ENCODE data around the gene FOXE3.

The FOXE3 gene

GRCh38 chr1:47437447-47438164 is 21.5 kb downstream of the FOXE3 start, which contains the start of gene FOXD2:
Gene FOXD2 (plus strand): TSS chr1:47438044. CDS start chr1:47438136, 92 bp downstream.
- no peak within 1 kb of the TSS for H2BK5ac ChIP-seq (ENCODE audit: low read depth, low read length, poor library complexity)
- no peak within 1 kb of the TSS for H4K12ac ChIP-seq (ENCODE audit: low read depth, low read length)
- no CpG with 5 or more reads among the region's 80 CpGs for WGBS (ENCODE audit: extremely low coverage, insufficient coverage, insufficient read length)
- peak; percentile 60 to 79 for DNase-seq
- H3K18ac ChIP-seq (ENCODE audit: low read length): no peak within 1 kb of the TSS
- no peak within 1 kb of the TSS for H4K91ac ChIP-seq (ENCODE audit: low read depth, low read length)
- H4K8ac ChIP-seq (ENCODE audit: low read depth, low read length): peak within 1 kb of the TSS; percentile 77
- H3K79me2 ChIP-seq (ENCODE audit: control insufficient read depth, insufficient read depth, low read length, poor library complexity): no peaks in the 10 kb centered on the region
- H3K36me3 ChIP-seq (ENCODE audit: control insufficient read depth in 1 of 2, insufficient read depth in 2 of 2, low read length in 2 of 2): no peaks in the 10 kb centered on the region
- no peaks in the 10 kb centered on the region for H3K79me1 ChIP-seq (ENCODE audit: low read length)
- H3K27me3 ChIP-seq (ENCODE audit: insufficient read depth, low read length): peaks cover 93% of the 10 kb centered on the region
- H3K4ac ChIP-seq (ENCODE audit: low read depth, low read length): no peak within 1 kb of the TSS
- H3K9ac ChIP-seq (ENCODE audit: low read length): no peak within 1 kb of the TSS
- H3K4me2 ChIP-seq (ENCODE audit: low read length): peak within 1 kb of the TSS; percentile 94
- no peak within 1 kb of the TSS for H2BK12ac ChIP-seq (ENCODE audit: low read length)
- H3K23ac ChIP-seq (ENCODE audit: low read length): no peak within 1 kb of the TSS
- peak within 1 kb of the TSS; percentile 76 for H3K4me3 ChIP-seq (ENCODE audit: low read depth, low read length)
- H3K4me1 ChIP-seq (ENCODE audit: control insufficient read depth in 1 of 2, insufficient read depth in 2 of 2, low read length in 2 of 2): peaks cover 10 to 17% of the 10 kb centered on the region in 2 experiments
- H3K14ac ChIP-seq (ENCODE audit: low read length): no peak within 1 kb of the TSS
- peak within 1 kb of the TSS; percentile 85 for H2AFZ ChIP-seq (ENCODE audit: insufficient read depth, low read length, poor library complexity)
- no peak within 1 kb of the TSS for H2BK120ac ChIP-seq (ENCODE audit: insufficient read depth, low read length, poor library complexity)
- no peak within 1 kb of the TSS for H3K27ac ChIP-seq (ENCODE audit: low read depth, low read length)
- no peak within 1 kb of the TSS for H2AK5ac ChIP-seq (ENCODE audit: low read length)
- H3K9me3 ChIP-seq (ENCODE audit: insufficient read depth, low read depth, low read length): peaks cover 4% of the 10 kb centered on the region

- H2AFZ ChIP-seq (ENCODE audit: insufficient read depth, low read length, poor library complexity): no peak overlapping the region
- no peak overlapping the region for H4K8ac ChIP-seq (ENCODE audit: low read depth, low read length)
- H3K4ac ChIP-seq (ENCODE audit: low read depth, low read length): no peak overlapping the region
- no peak overlapping the region for H3K18ac ChIP-seq (ENCODE audit: low read length)
- no peak overlapping the region for H2BK12ac ChIP-seq (ENCODE audit: low read length)
- H3K4me3 ChIP-seq (ENCODE audit: low read depth, low read length): peak overlapping the region; percentile 11
- no CpG with 5 or more reads among the region's 117 CpGs for WGBS (ENCODE audit: extremely low coverage, insufficient coverage, insufficient read length)
- no peak overlapping the region for H2AK5ac ChIP-seq (ENCODE audit: low read length)
- no peak overlapping the region for H4K12ac ChIP-seq (ENCODE audit: low read depth, low read length)
- H3K9me3 ChIP-seq (ENCODE audit: insufficient read depth, low read depth, low read length): peaks cover 4% of the 10 kb centered on the region
- no peaks in the 10 kb centered on the region for H3K79me2 ChIP-seq (ENCODE audit: control insufficient read depth, insufficient read depth, low read length, poor library complexity)
- H2BK120ac ChIP-seq (ENCODE audit: insufficient read depth, low read length, poor library complexity): no peak overlapping the region
- no peaks in the 10 kb centered on the region for H3K79me1 ChIP-seq (ENCODE audit: low read length)
- peak overlapping the region; percentile 94 for H3K4me2 ChIP-seq (ENCODE audit: low read length)
- H3K4me1 ChIP-seq (ENCODE audit: control insufficient read depth in 1 of 2, insufficient read depth in 2 of 2, low read length in 2 of 2): peaks cover 10 to 16% of the 10 kb centered on the region in 2 experiments
- H3K9ac ChIP-seq (ENCODE audit: low read length): no peak overlapping the region
- no peak overlapping the region for H3K14ac ChIP-seq (ENCODE audit: low read length)
- H3K23ac ChIP-seq (ENCODE audit: low read length): no peak overlapping the region
- no peak overlapping the region for H2BK5ac ChIP-seq (ENCODE audit: low read depth, low read length, poor library complexity)
- no peaks in the 10 kb centered on the region for H3K36me3 ChIP-seq (ENCODE audit: control insufficient read depth in 1 of 2, insufficient read depth in 2 of 2, low read length in 2 of 2)
- H3K27me3 ChIP-seq (ENCODE audit: insufficient read depth, low read length): peaks cover 93% of the 10 kb centered on the region
- no peak for DNase-seq
- no peak overlapping the region for H4K91ac ChIP-seq (ENCODE audit: low read depth, low read length)
- H3K27ac ChIP-seq (ENCODE audit: low read depth, low read length): no peak overlapping the region
These were observed 22.3 kb downstream of the FOXE3 start for GRCh38 chr1:47438165-47439016.

GRCh38 chr1:47439017-47439818 is 23.1 kb downstream of the FOXE3 start:
- no peak overlapping the region for H3K4ac ChIP-seq (ENCODE audit: low read depth, low read length)
- H3K9ac ChIP-seq (ENCODE audit: low read length): no peak overlapping the region
- H2AFZ ChIP-seq (ENCODE audit: insufficient read depth, low read length, poor library complexity): no peak overlapping the region
- H3K23ac ChIP-seq (ENCODE audit: low read length): no peak overlapping the region
- H2BK12ac ChIP-seq (ENCODE audit: low read length): no peak overlapping the region
- no peak overlapping the region for H3K27ac ChIP-seq (ENCODE audit: low read depth, low read length)
- no peak overlapping the region for H4K8ac ChIP-seq (ENCODE audit: low read depth, low read length)
- peaks cover 93% of the 10 kb centered on the region for H3K27me3 ChIP-seq (ENCODE audit: insufficient read depth, low read length)
- H2BK120ac ChIP-seq (ENCODE audit: insufficient read depth, low read length, poor library complexity): no peak overlapping the region
- no peaks in the 10 kb centered on the region for H3K79me1 ChIP-seq (ENCODE audit: low read length)
- no peaks in the 10 kb centered on the region for H3K36me3 ChIP-seq (ENCODE audit: control insufficient read depth in 1 of 2, insufficient read depth in 2 of 2, low read length in 2 of 2)
- no peak overlapping the region for H2AK5ac ChIP-seq (ENCODE audit: low read length)
- no peak overlapping the region for H3K14ac ChIP-seq (ENCODE audit: low read length)
- WGBS (ENCODE audit: extremely low coverage, insufficient coverage, insufficient read length): no CpG with 5 or more reads among the region's 86 CpGs
- H3K4me3 ChIP-seq (ENCODE audit: low read depth, low read length): no peak overlapping the region
- no peak overlapping the region for H3K4me2 ChIP-seq (ENCODE audit: low read length)
- no peak overlapping the region for H3K18ac ChIP-seq (ENCODE audit: low read length)
- H4K12ac ChIP-seq (ENCODE audit: low read depth, low read length): no peak overlapping the region
- no peak for DNase-seq
- no peak overlapping the region for H4K91ac ChIP-seq (ENCODE audit: low read depth, low read length)
- H3K4me1 ChIP-seq (ENCODE audit: control insufficient read depth in 1 of 2, insufficient read depth in 2 of 2, low read length in 2 of 2): peaks cover 6 to 9% of the 10 kb centered on the region in 2 experiments
- peaks cover 4% of the 10 kb centered on the region for H3K9me3 ChIP-seq (ENCODE audit: insufficient read depth, low read depth, low read length)
- H2BK5ac ChIP-seq (ENCODE audit: low read depth, low read length, poor library complexity): no peak overlapping the region
- no peaks in the 10 kb centered on the region for H3K79me2 ChIP-seq (ENCODE audit: control insufficient read depth, insufficient read depth, low read length, poor library complexity)

All from trophoblast cell (in vitro differentiated cells and primary cell).